Peyer's patch (tissue), 4 donors: ENCODE data around the gene DET1. TPM values are rescaled to one million over a fixed set of nuclear protein-coding genes. Genes with fewer than 3 reads are reported as not detected.

Source experiments
- DNase-seq, 3 donors: peaks; one replicate each; pipeline ENCODE4 v3.0.0-alpha.2; 2017 to 2019
- H3K27ac ChIP-seq, 4 donors: fragments of 200-600 bp; sonication (generic); one replicate each; pipeline ENCODE4 v1.5.1; 2016 to 2019
- H3K27me3 ChIP-seq, 2 donors: fragments of 200-600 bp; sonication (generic); one replicate each; pipeline ENCODE4 v1.5.1; 2019
- H3K36me3 ChIP-seq, 3 donors: fragments of 200-600 bp; sonication (generic); one replicate each; pipeline ENCODE4 v1.5.1; 2016 to 2019
- H3K4me1 ChIP-seq, 4 donors: fragments of 200-600 bp; sonication (generic); one replicate each; pipeline ENCODE4 v1.5.1; 2016 to 2019
- H3K4me3 ChIP-seq, 4 donors: fragments of 200-600 bp; sonication (generic); 1 replicate in 3 of 4; 2 replicates in 1 of 4; pipeline ENCODE4 v1.5.1; 2016 to 2019; ENCODE audit warnings: mild to moderate bottlenecking in 1 of 4
- H3K9me3 ChIP-seq, 4 donors: fragments of 200-600 bp; sonication (generic); one replicate each; pipeline ENCODE4 v1.5.1; 2016 to 2019; ENCODE audit warnings: mild to moderate bottlenecking in 1 of 4
- POLR2A ChIP-seq, 2 donors: fragments of 450-650 bp; IDR thresholded peaks; one replicate each; pipeline ENCODE4 v1.5.1; 2017; ENCODE audit warnings: antibody characterized with exemption in 2 of 2, mild to moderate bottlenecking in 2 of 2, moderate library complexity in 2 of 2
- total RNA-seq, 4 donors: library from RNA; depleted of rRNA; stranded (reverse); fragments of >200 nt; gene quantifications; one replicate each; pipeline ENCODE4 v1.1.0, GENCODE V29; 2016
- TF ChIP-seq, protein P1 (sequence below), 6 experiments: fragments of 450-650 bp in 4 of 6; fragments of 200-600 bp in 2 of 6; sonication (generic) in 1 of 6; IDR thresholded peaks; one replicate each; pipeline ENCODE4 v1.5.1; 2017 to 2019; ENCODE audit warnings: antibody characterized with exemption in 6 of 6, mild to moderate bottlenecking in 3 of 6, moderate library complexity in 1 of 6

The DET1 gene
- total RNA-seq = 10 to 100 TPM in 3 of 4 donors, 1 to 10 TPM in 1; 9.3 to 19.6 (median 10.8) TPM

DNA sequence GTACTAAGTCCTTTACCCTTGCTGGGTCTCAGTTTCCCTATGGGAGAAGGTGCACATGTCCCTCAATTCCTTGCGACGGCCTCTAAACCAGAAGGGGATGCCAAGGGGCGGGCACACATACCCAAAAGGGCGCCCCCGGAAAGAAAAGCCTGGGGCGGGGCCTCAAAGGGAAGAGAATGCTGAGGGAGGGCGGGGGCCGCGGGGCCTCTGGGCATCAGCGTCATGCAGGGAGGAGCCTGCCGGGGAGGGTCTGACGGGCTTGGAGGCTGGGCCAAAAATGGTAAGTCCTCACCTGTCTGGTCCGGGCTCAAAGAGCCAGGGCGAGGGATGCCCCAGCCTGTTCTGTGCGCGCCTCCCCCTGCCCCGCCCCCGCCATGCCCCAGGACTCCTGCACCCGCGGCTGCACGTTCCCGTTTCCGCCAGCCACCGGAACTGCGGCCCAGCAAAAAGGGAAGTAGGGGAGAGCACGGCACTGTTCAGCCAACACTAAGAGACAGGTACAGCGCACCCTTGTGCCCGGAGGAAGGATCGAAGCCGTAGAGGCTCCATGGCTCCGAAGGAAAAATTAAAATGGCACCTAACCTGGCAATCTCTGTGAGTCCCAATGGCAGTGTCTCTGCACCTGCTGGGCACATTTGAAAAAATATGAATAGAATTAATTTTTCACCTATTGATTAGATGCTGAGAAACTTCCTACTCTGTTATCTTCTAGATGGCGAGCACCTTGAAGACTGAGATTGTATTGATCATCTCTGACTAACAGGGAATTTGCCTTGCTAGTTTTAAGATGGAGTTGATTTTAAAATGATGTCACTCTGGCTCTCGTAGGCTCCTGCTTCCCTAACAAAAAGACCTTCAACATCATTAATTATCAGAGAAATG is at the start of gene DET1:
Gene DET1 (minus strand): TSS at position 434 of the 882 bp plus-strand sequence. CDS start 14,976 bp downstream, outside the sequence.
- Histone ChIP-seq H3K4me3 (peak within 1 kb of the TSS; percentile 50 to 80 (median 72)), H3K27ac (peak within 1 kb of the TSS; percentile 77 to 92 (median 86)), H3K4me1 (peaks cover 0 to 3% (median 0%) of the 10 kb centered on the region in 4 donors), H3K36me3 (no peaks in the 10 kb centered on the region), H3K27me3 (no peaks in the 10 kb centered on the region), H3K9me3 (no peaks in the 10 kb centered on the region)
- TF ChIP-seq, protein P1, sequence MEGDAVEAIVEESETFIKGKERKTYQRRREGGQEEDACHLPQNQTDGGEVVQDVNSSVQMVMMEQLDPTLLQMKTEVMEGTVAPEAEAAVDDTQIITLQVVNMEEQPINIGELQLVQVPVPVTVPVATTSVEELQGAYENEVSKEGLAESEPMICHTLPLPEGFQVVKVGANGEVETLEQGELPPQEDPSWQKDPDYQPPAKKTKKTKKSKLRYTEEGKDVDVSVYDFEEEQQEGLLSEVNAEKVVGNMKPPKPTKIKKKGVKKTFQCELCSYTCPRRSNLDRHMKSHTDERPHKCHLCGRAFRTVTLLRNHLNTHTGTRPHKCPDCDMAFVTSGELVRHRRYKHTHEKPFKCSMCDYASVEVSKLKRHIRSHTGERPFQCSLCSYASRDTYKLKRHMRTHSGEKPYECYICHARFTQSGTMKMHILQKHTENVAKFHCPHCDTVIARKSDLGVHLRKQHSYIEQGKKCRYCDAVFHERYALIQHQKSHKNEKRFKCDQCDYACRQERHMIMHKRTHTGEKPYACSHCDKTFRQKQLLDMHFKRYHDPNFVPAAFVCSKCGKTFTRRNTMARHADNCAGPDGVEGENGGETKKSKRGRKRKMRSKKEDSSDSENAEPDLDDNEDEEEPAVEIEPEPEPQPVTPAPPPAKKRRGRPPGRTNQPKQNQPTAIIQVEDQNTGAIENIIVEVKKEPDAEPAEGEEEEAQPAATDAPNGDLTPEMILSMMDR (IDR thresholded peaks at IDR 0.05) = peak; percentile 65 to 84 (median 78)
- TF ChIP-seq POLR2A (IDR thresholded peaks at IDR 0.05) = no peak
- DNase-seq = peak; percentile 95 to 98 (median 97)

DNA sequence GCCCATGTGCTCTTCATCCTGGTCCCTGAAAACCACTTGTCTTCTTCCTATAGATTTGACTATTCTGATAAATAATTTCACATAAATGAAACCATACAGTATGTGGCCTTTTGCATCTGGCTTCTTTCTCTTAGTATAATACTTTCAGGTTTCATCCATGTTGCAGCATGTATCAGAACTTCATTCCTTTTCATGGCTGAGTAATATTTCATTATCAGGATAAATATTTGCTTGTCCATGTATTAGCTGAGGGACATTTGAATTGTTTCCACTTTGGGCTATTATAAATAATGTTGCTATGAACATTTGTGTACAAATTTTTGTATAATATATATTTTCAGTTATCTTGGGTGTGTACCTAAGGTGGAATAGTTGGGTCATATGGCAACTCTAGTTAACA is 44.9 kb upstream of the DET1 start:
- no peak for DNase-seq
- H3K4me3 ChIP-seq = no peak overlapping the region
- TF ChIP-seq, protein P1 (IDR thresholded peaks at IDR 0.05) = no peak
- TF ChIP-seq POLR2A (IDR thresholded peaks at IDR 0.05) = no peak
- H3K27me3 ChIP-seq = no peaks in the 10 kb centered on the region
- no peaks in the 10 kb centered on the region for H3K36me3 ChIP-seq
- H3K27ac ChIP-seq = no peak overlapping the region
- H3K4me1 ChIP-seq = no peaks in the 10 kb centered on the region
- no peaks in the 10 kb centered on the region for H3K9me3 ChIP-seq

DNA sequence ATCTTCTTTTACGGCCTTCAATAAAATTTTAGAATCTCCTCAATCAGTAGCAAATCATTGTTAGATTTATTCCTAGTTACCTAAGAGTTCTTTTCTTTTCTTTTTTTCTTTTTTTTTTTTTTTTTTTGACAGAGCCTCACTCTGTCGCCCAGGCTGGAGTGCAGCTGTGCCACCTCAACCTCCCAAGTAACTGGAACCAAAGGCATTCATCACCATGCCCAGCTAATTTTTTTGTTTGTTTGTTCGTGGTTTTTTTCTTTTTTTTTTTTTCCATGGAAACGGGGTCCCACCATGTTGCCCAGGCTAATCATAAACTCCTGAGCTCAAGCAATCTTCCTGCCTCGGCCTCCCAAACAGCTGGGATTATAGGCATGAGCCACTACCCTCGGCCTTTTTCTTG is 44.3 kb upstream of the DET1 start:
- H3K27me3 ChIP-seq = no peaks in the 10 kb centered on the region
- no peaks in the 10 kb centered on the region for H3K4me1 ChIP-seq
- TF ChIP-seq, protein P1 (IDR thresholded peaks at IDR 0.05) = no peak
- TF ChIP-seq POLR2A (IDR thresholded peaks at IDR 0.05) = no peak
- no peaks in the 10 kb centered on the region for H3K9me3 ChIP-seq
- H3K36me3 ChIP-seq = no peaks in the 10 kb centered on the region
- no peak overlapping the region for H3K4me3 ChIP-seq
- DNase-seq = no peak
- H3K27ac ChIP-seq = no peak overlapping the region

DNA sequence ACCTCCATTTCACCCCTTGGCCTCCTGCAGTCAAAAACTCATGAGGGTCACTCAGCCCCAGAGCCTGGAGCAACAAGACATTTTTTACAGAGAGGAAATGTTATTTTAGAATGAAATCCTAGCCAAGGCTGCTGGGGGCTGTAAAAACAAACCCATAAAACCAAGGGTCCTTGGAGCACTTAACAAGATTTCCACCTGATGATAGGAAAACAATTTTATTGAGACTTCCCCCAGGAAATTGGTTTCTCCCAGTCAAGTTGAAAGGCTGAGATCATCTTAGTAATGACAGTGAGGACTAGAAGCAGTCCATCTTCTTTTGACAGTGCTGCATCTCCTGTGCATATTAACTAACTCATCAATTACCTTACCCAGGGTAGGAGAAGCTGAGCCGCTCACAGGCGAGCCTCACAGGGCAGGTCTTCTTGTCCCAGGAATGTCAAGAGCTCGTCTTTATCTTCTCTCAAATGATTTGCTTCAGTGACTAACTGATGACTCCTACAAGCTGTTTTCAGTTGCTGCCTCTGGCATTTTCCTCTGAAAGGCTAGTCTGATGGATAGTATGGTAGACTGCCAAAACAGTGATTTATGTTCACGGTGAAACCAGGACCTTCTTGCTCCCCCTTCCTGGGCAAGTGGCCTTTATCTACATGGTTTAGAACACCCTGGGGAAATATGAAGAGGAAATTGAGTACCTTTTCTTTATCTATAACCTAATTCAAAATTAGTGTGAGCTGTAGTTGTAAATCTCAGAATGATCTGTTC is 40.1 kb upstream of the DET1 start:
- TF ChIP-seq, protein P1 (IDR thresholded peaks at IDR 0.05) = no peak
- no peak for TF ChIP-seq POLR2A (IDR thresholded peaks at IDR 0.05)
- Histone ChIP-seq H3K4me3 (no peak overlapping the region), H3K36me3 (no peaks in the 10 kb centered on the region)

DNA sequence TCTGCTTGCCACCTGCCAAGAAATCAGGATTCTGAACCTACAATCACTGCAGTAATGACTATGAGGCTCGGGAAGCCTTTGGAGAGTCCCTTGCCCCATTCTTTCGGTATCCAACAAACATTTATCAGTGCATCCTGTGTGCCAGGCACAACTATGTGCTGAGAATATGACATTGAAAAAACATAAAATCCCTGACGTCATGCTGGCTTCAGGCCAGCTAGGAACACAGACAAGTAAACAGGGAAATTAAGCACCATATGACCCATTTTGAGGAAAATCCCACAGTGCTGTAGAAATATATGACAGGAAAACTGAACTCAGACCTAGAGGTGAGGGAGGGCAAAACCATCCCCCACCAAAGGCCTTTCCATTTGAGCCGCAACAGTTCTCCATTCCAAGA is 34.1 kb upstream of the DET1 start:
- no peak for DNase-seq
- TF ChIP-seq POLR2A (IDR thresholded peaks at IDR 0.05) = no peak
- TF ChIP-seq, protein P1 (IDR thresholded peaks at IDR 0.05) = no peak
- H3K36me3 ChIP-seq = no peaks in the 10 kb centered on the region
- no peak overlapping the region for H3K27ac ChIP-seq
- no peaks in the 10 kb centered on the region for H3K27me3 ChIP-seq
- H3K4me3 ChIP-seq = no peak overlapping the region
- H3K9me3 ChIP-seq = no peaks in the 10 kb centered on the region
- H3K4me1 ChIP-seq = no peaks in the 10 kb centered on the region

More for the DNA sequence above, 40.1 kb upstream of the DET1 start:
- Histone ChIP-seq H3K27me3 (no peaks in the 10 kb centered on the region), H3K9me3 (no peaks in the 10 kb centered on the region), H3K4me1 (no peaks in the 10 kb centered on the region), H3K27ac (no peak overlapping the region)
- no peak for DNase-seq
